HT1080 (cell line): Measurements from ENCODE around the gene ZP1. TPM values are rescaled to one million over a fixed set of nuclear protein-coding genes. Genes with fewer than 3 reads are reported as not detected.

Source experiments
- DNase-seq: peaks from one replicate; pipeline ENCODE4 v3.0.0-alpha.2; 2015; ENCODE audit warnings: low read depth
- total RNA-seq: library from RNA; depleted of rRNA; stranded (reverse); fragments of >200 nt; shearing (Covaris generic); gene quantifications from 2 replicates; pipeline ENCODE4 v1.2.3, GENCODE V29; 2014

ZP1 gene
- total RNA-seq, 1 experiment from 2014 or later, result 1.7 TPM

- DNase-seq, result no peak
Observed at GRCh38 chr11:60874421-60875365, 7.4 kb downstream of the ZP1 start.

DNA sequence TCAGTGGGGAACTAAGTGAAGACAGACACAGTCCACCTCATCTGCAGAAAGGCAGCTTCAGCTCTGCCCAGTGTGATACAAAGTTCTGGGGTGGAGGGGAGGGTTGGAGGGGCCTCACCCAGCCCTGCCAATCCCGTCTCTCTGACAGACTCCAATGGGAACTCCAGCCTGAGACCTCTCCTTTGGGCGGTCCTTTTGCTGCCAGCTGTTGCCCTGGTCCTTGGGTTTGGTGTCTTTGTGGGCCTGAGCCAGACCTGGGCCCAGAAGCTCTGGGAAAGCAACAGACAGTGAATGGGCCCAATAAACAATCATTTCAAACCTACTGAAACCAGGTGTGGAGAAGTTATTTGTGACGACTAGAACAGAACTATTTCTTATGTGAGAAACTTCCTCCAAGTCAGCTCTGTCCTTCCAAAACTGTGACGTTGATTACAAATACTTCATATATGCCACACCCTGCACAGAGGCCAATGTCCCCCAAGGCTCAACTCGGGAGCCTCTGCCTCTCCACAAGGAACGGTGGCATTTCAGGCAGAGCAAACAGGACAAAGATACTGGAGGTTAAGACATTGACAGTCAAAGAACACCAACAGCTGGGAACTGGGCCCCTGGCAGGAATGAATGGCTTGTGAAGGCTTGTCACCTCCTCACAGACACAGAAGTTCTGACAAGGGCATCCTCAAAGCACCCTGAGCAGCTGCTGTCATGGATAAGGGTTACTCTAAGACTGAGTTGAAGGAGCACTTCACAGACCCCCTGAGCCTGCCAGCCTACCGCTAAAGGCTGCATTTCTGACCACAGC is 8.2 kb downstream of the ZP1 start:
- DNase-seq, result no peak

- no peak for DNase-seq
Observed at GRCh38 chr11:60876168-60876485, 8.8 kb downstream of the ZP1 start.

GRCh38 chr11:60878245-60879101 is 11.1 kb downstream of the ZP1 start:
- no peak for DNase-seq

DNA sequence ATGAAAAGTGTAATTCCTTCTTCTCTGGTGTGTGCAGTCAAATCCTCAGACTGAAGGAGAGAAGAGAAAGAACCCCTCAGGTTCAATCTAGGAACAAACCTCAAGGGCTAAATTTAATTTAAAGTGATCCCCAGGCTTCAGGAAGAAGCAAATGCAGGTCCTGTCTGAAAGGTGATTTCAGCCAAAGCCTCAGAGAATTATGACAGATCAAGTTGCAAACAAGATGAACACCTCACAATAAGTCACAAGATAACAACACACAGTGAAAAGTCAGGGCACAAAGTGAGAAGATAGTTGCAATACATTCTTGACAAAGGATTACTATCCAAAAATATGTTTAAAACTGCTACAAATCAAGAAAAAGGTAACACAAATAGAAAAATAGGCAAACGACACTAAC is 11.8 kb downstream of the ZP1 start:
- no peak for DNase-seq

DNA sequence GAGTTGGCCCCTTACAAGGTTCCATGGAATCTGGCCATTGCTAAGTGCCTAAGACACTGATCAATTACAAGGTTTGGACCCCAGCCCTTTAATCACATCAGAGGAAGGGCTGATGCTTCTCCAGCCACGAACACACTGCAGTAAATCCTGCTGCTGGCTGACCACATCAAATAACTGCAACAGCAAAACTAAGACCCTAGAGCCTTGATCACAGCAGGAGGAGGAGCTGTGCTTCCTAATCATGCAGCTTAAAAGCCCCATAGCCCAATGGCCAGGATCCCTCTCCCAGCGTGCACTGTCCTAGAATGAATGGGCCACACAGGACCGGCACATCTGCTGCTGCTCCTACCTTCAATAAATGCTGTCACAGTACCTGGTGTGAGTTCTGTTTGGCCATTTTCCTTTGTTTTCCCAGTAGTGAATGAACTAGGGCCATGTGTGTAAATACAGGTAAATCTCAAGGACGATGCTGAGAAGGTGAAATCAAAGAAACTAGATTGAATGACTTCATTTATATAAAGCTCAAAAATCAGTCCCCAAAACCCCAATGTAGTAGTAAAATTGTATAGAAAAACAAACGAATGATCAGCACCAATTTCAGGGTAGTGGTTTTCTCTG is 12.7 kb downstream of the ZP1 start:
- no peak for DNase-seq

- no peak for DNase-seq
Observed at GRCh38 chr11:60880643-60881282, 13.4 kb downstream of the ZP1 start.

DNA sequence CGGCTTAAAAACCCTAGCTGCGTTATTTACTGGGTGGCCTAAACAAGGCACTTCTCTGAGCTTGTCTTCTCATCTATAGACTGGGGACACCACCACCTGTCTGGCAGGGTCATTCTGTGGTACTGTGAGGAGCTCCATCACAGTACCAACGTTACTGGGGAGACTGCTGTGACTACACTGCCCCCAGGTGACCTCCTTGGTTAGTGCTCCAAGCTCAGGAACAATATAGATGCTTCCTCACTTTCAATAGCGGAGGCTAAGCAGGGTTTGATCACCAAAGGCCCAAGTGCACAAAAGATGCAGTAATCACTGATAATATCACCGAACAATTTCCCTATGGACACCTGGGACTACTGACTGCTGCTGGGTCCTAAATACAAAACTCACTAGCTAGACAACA is 20.2 kb downstream of the ZP1 start:
- peak; percentile 49 for DNase-seq

DNA sequence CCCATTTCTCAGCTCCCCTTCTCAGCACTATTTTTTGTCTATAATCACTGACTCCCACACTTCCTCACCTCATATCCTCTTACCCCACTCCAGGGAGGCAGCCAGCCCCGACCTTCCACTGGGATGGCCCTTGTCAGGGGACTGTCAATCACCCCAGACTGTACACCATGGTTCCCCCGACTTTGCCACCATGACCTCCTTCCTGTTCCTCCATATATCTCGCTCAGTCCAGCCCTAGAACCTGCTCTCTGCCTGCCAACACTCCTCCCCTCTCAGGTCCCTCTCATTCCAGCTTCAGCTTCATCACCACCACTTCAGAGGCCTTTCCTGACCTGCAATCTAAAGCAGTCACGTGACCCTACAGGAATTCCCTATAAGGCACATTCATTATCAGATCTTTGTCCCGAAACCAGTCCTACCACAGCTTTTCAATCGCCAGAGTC is 22.5 kb downstream of the ZP1 start:
- no peak for DNase-seq

- no peak for DNase-seq
Observed at GRCh38 chr11:60890696-60891095, 23.4 kb downstream of the ZP1 start.

DNA sequence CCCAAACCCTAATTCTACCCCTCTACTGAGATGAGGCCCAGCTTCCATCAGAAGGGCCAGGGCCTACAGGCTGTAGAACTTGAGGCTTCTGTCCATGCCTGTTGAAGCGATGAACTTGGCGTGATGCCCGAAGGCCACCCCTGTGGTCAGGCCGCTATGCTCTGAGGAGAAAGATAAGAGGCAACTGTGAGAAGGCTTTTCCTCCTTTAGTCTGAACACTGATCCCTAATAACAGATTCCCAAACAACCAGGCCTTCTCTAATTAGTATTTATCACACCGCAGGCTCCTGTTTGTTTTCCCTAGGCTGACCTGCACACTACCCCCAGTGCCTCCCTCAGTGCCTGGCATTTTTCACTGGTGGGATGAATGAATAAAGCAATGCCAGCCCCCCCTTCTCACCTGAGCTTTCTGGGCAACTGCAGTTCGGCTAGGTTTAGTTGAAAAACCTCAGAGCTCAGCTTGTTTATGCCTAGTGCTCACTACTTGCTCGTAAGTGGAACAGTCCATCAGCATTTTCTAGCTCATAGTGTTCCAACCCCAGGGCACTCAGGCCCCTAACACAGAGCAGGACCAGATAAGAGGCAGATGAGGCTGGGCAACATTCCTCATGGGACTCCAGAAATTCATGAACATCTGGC is 23.9 kb downstream of the ZP1 start:
- no peak for DNase-seq

DNA sequence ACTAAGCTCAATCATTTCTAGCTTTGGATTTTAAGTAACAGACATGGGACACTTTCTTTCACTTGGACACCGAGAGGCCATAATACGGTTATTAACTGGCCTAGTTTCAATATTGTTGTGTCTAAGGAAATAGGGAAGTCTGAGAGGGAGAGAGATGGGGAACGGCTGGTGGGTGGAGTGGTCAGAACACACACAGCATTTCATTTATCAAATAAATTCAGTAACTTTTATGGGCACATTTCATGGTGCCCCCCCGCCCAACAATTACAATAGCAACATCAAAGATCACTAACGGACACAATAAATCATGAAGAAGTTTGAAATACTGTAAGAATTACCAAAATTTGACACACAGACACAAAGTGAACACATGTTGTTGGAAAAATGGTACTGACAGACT is 28.3 kb downstream of the ZP1 start:
- no peak for DNase-seq

GRCh38 chr11:60897496-60897895 is 30.2 kb downstream of the ZP1 start:
- DNase-seq, result no peak

- DNase-seq, result peak; percentile 77
Observed at GRCh38 chr11:60899046-60899936, 31.9 kb downstream of the ZP1 start.

- DNase-seq, result no peak
Observed at GRCh38 chr11:60899977-60900376, 32.6 kb downstream of the ZP1 start.

GRCh38 chr11:60900673-60901404 is 33.5 kb downstream of the ZP1 start:
- no peak for DNase-seq

DNA sequence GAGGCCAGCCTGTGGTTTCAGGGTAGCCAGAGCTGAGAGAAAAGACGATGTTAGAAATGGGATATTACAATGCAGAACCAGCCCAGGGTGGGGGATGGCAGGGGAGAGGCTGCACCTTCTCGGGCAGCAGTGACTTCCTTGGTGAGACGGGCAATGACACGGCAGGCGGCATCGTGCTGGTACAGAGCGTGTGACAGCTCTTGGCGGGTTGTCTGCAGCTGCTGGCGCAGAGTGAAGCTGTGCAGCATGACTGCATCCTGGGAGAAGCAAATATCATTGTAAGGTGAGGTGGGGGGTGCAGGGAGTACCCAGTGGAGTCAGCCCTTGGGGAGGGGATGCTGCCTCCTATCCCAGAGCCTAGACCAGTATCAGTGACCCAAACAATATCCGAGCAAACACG is 35.3 kb downstream of the ZP1 start:
- no peak for DNase-seq

- DNase-seq, result no peak
Observed at GRCh38 chr11:60905047-60905446, 37.7 kb downstream of the ZP1 start.
